A549 (cell line): ENCODE measurements around the gene CALHM3.

Experiments
- BCL3 ChIP-seq: fragments of >200 bp; sonication (Bioruptor Twin); formaldehyde crosslinking; IDR thresholded peaks from 3 replicates; pipeline ENCODE4 v1.6.1; 2016
- CHD4 ChIP-seq: fragments of 200-600 bp; sonication (generic); IDR thresholded peaks from 2 replicates; pipeline ENCODE4 v1.6.1; 2016; ENCODE audit warnings: antibody characterized with exemption, mild to moderate bottlenecking, borderline replicate concordance
- E2F6 ChIP-seq: IDR thresholded peaks from 2 replicates; pipeline ENCODE4 v1.6.1; 2012; ENCODE audit warnings: low read depth, borderline replicate concordance
- ESRRA ChIP-seq: fragments of 150-350 bp; IDR thresholded peaks from 2 replicates; pipeline ENCODE4 v1.6.1; 2014; ENCODE audit warnings: mild to moderate bottlenecking, low read length, borderline replicate concordance
- MAX ChIP-seq: IDR thresholded peaks from 2 replicates; pipeline ENCODE4 v1.6.1; 2012
- PBX3 ChIP-seq: IDR thresholded peaks from 2 replicates; pipeline ENCODE4 v1.6.1; 2012
- POLR2A ChIP-seq: IDR thresholded peaks from 2 replicates; pipeline ENCODE4 v1.6.1; 2012; ENCODE audit warnings: mild to moderate bottlenecking, low read length
- ZC3H11A ChIP-seq: fragments of 450-650 bp; IDR thresholded peaks from 2 replicates; pipeline ENCODE4 v1.6.1; 2014; ENCODE audit warnings: antibody characterized with exemption, mild to moderate bottlenecking
- TF ChIP-seq, protein P1 (sequence below): fragments of >200 bp; sonication (Bioruptor Twin); formaldehyde crosslinking; IDR thresholded peaks from 3 replicates; pipeline ENCODE4 v1.5.1; 2016
- TF ChIP-seq, protein P2 (sequence below): fragments of 200-600 bp; sonication (generic); IDR thresholded peaks from 2 replicates; pipeline ENCODE4 v1.6.1; 2016; ENCODE audit warnings: antibody characterized with exemption, mild to moderate bottlenecking, moderate library complexity

DNA sequence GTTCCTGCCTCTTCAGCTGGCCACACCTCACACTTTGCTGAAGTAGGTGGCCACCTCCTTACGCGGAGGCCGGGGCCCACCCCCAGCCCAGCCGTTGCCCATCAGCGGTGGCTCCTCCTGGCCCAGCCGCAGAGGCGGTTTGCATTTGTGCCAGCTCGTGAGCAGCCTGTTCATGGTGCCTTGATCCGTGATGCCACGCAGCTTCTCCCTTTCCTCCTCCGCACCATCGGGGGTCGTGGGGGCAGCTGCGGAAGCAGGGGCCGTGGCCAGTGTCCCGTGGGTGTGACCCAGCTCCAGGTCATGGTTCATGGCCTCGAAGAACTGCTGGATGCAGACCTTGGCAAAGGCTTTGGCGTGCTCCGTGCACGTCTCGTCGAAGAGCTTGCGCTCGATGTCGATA, 23.8 kb downstream of the CALHM3 start:
- TF ChIP-seq, protein P1, sequence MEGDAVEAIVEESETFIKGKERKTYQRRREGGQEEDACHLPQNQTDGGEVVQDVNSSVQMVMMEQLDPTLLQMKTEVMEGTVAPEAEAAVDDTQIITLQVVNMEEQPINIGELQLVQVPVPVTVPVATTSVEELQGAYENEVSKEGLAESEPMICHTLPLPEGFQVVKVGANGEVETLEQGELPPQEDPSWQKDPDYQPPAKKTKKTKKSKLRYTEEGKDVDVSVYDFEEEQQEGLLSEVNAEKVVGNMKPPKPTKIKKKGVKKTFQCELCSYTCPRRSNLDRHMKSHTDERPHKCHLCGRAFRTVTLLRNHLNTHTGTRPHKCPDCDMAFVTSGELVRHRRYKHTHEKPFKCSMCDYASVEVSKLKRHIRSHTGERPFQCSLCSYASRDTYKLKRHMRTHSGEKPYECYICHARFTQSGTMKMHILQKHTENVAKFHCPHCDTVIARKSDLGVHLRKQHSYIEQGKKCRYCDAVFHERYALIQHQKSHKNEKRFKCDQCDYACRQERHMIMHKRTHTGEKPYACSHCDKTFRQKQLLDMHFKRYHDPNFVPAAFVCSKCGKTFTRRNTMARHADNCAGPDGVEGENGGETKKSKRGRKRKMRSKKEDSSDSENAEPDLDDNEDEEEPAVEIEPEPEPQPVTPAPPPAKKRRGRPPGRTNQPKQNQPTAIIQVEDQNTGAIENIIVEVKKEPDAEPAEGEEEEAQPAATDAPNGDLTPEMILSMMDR = no peak
- TF ChIP-seq, protein P2, sequence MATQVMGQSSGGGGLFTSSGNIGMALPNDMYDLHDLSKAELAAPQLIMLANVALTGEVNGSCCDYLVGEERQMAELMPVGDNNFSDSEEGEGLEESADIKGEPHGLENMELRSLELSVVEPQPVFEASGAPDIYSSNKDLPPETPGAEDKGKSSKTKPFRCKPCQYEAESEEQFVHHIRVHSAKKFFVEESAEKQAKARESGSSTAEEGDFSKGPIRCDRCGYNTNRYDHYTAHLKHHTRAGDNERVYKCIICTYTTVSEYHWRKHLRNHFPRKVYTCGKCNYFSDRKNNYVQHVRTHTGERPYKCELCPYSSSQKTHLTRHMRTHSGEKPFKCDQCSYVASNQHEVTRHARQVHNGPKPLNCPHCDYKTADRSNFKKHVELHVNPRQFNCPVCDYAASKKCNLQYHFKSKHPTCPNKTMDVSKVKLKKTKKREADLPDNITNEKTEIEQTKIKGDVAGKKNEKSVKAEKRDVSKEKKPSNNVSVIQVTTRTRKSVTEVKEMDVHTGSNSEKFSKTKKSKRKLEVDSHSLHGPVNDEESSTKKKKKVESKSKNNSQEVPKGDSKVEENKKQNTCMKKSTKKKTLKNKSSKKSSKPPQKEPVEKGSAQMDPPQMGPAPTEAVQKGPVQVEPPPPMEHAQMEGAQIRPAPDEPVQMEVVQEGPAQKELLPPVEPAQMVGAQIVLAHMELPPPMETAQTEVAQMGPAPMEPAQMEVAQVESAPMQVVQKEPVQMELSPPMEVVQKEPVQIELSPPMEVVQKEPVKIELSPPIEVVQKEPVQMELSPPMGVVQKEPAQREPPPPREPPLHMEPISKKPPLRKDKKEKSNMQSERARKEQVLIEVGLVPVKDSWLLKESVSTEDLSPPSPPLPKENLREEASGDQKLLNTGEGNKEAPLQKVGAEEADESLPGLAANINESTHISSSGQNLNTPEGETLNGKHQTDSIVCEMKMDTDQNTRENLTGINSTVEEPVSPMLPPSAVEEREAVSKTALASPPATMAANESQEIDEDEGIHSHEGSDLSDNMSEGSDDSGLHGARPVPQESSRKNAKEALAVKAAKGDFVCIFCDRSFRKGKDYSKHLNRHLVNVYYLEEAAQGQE = no peak
- TF ChIP-seq CHD4 (no peak), BCL3 (no peak), POLR2A (no peak), ZC3H11A (no peak), MAX (no peak), E2F6 (no peak), ESRRA (no peak), PBX3 (no peak)
